HepG2 (cell line): ENCODE results near the gene DUSP16. TPM values are rescaled to one million over a fixed set of nuclear protein-coding genes. Genes with fewer than 3 reads are reported as not detected.

ENCODE experiments used
- CREB1 ChIP-seq, 2 experiments: fragments of 450-650 bp in 1 of 2; IDR thresholded peaks; 2 replicates each; pipeline ENCODE4 v1.6.1; 2016 to 2017; ENCODE audit warnings: control low read depth in 1 of 2, mild to moderate bottlenecking in 1 of 2, missing compliant biosample characterization in 1 of 2, missing genetic modification characterization in 1 of 2
- CTCF ChIP-seq: sonication (generic); formaldehyde crosslinking; IDR thresholded peaks from 2 replicates; pipeline ENCODE4 v1.5.0; 2020; ENCODE audit warnings: mild to moderate bottlenecking, missing genetic modification reagents, moderate library complexity
- RERE ChIP-seq: IDR thresholded peaks from 2 replicates; pipeline ENCODE4 v1.6.1; 2016; ENCODE audit warnings: low read depth, missing genetic modification reagents, missing compliant biosample characterization
- TERF1 ChIP-seq: sonication (generic); formaldehyde crosslinking; IDR thresholded peaks from 2 replicates; pipeline ENCODE4 v1.8.0; 2022; ENCODE audit warnings: mild to moderate bottlenecking, missing genetic modification reagents, moderate library complexity
- ZNF281 ChIP-seq: sonication (generic); formaldehyde crosslinking; IDR thresholded peaks from 2 replicates; pipeline ENCODE4 v1.4.0; 2020; ENCODE audit warnings: missing genetic modification reagents, borderline replicate concordance
- ZNF362 ChIP-seq: sonication (generic); formaldehyde crosslinking; IDR thresholded peaks from 2 replicates; pipeline ENCODE4 v1.4.0; 2020; ENCODE audit warnings: missing genetic modification reagents, mild to moderate bottlenecking, borderline replicate concordance
- ZNF646 ChIP-seq: sonication (generic); formaldehyde crosslinking; IDR thresholded peaks from 2 replicates; pipeline ENCODE4 v1.9.0; 2021; ENCODE audit warnings: mild to moderate bottlenecking, missing genetic modification reagents
- polyA plus RNA-seq, 8 experiments: library from polyadenylated mRNA; depleted of rRNA in 3 of 8; stranded (reverse) in 7 of 8; unstranded in 1 of 8; fragments of >200 nt; fragmentation: Illumina TruSeq in 4 of 8; extraction: Trizol in 4 of 8; gene quantifications; 2 replicates each; pipeline versions ENCODE4 v1.2.1 to v1.2.3, GENCODE V29; 2011 to 2016; ENCODE audit warnings: low read depth in 4 of 8, missing spikeins in 1 of 8, mixed read lengths in 1 of 8; ENCODE audit not compliant: insufficient read depth in 1 of 8
- total RNA-seq, 5 experiments: library from RNA; depleted of rRNA; stranded (reverse); fragments of >200 nt; fragmentation: Illumina TruSeq; extraction: Trizol; gene quantifications; 2 replicates each; pipeline ENCODE4 v1.2.3, GENCODE V29; 2016; ENCODE audit warnings: low read depth in 1 of 5

Gene DUSP16
- total and polyA plus RNA-seq, 2 of the 13 experiments (the other 11 are each of a cell fraction or from before 2014, with no cell fraction given): 45.7 to 46.6 TPM

- TF ChIP-seq TERF1 (CRISPR knock-in tag) (no peak), CTCF (no peak), ZNF362 (CRISPR knock-in tag) (no peak), ZNF646 (CRISPR knock-in tag) (no peak), ZNF281 (CRISPR knock-in tag) (no peak), CREB1 (IDR thresholded peaks at IDR 0.05) (0 out of 2 replicates have a peak, but pooled peaks have one; percentile 15), CREB1 (CRISPR knock-in tag; IDR thresholded peaks at IDR 0.05) (peak; percentile 74), RERE (CRISPR knock-in tag) (no peak)
Observed at GRCh38 chr12:12486661-12487240, 75.9 kb downstream of the DUSP16 start (continued).
